ENCODE results near the gene SLC22A6.

GRCh38 chr11:63019506-63019905 is 34.7 kb upstream of the SLC22A6 start:
- TF ChIP-seq YY1 (IDR thresholded peaks at IDR 0.05; ENCODE audit: insufficient read depth, insufficient read length) (no peak), SUZ12 (IDR thresholded peaks at IDR 0.05; ENCODE audit: extremely low read depth, insufficient read depth, insufficient read length) (no peak)

Data from NT2/D1 (cell line).